Activated CD8-positive, alpha-beta memory T cell treated with anti-CD3 and anti-CD28 coated beads for 24 hours (primary cell): Measurements from ENCODE around the gene CYB5R4.
"Not testable (repeated sequence)": the region's sequence is repeated elsewhere in the genome, so short reads cannot be mapped to it uniquely, and the experiment has no call there.

Experiments
- DNase-seq: peaks from one replicate; pipeline ENCODE4 v3.0.0-alpha.2; 2020

The CYB5R4 gene

GRCh38 chr6:83917001-83917400 is 57.5 kb downstream of the CYB5R4 start:
- DNase-seq: no peak

GRCh38 chr6:83920017-83920416 is 60.5 kb downstream of the CYB5R4 start:
- no peak for DNase-seq

GRCh38 chr6:83921315-83921714 is 61.8 kb downstream of the CYB5R4 start:
- no peak for DNase-seq

GRCh38 chr6:83927470-83927869 is 68.0 kb downstream of the CYB5R4 start:
- DNase-seq: no peak

- no peak for DNase-seq
Measured at GRCh38 chr6:83928286-83928685, 68.8 kb downstream of the CYB5R4 start.

- not testable (repeated sequence) for DNase-seq
Measured at GRCh38 chr6:83946201-83946833, 86.8 kb downstream of the CYB5R4 start.

- DNase-seq: not testable (repeated sequence)
Measured at GRCh38 chr6:83947983-83948382, 88.5 kb downstream of the CYB5R4 start.

GRCh38 chr6:83948851-83949250 is 89.4 kb downstream of the CYB5R4 start:
- DNase-seq: no peak

GRCh38 chr6:83951423-83951822 is 91.9 kb downstream of the CYB5R4 start:
- DNase-seq: not testable (repeated sequence)

- no peak for DNase-seq
Measured at GRCh38 chr6:83952830-83953229, 93.3 kb downstream of the CYB5R4 start.

- DNase-seq: no peak
Measured at GRCh38 chr6:83954371-83954770, 94.9 kb downstream of the CYB5R4 start.

- DNase-seq: no peak
Measured at GRCh38 chr6:83958241-83958685, 98.8 kb downstream of the CYB5R4 start.

- no peak for DNase-seq
Measured at GRCh38 chr6:83960664-83961063, 101.2 kb downstream of the CYB5R4 start.

- no peak for DNase-seq
Measured at GRCh38 chr6:83962582-83962981, 103.1 kb downstream of the CYB5R4 start.

- DNase-seq: no peak
Measured at GRCh38 chr6:83966539-83966938, 107.0 kb downstream of the CYB5R4 start.

GRCh38 chr6:83970582-83970981 is 111.1 kb downstream of the CYB5R4 start:
- no peak for DNase-seq

- DNase-seq: no peak
Measured at GRCh38 chr6:83974409-83975050, 115.0 kb downstream of the CYB5R4 start.

GRCh38 chr6:83976037-83976755 is 116.7 kb downstream of the CYB5R4 start:
- no peak for DNase-seq

- no peak for DNase-seq
Measured at GRCh38 chr6:83976871-83977270, 117.4 kb downstream of the CYB5R4 start.

- no peak for DNase-seq
Measured at GRCh38 chr6:83978324-83978734, 118.8 kb downstream of the CYB5R4 start.

GRCh38 chr6:83978997-83979396 is 119.5 kb downstream of the CYB5R4 start:
- DNase-seq: no peak

GRCh38 chr6:83984411-83984810 is 124.9 kb downstream of the CYB5R4 start:
- DNase-seq: no peak

- no peak for DNase-seq
Measured at GRCh38 chr6:83985308-83985713, 125.8 kb downstream of the CYB5R4 start.

GRCh38 chr6:83985715-83986114 is 126.2 kb downstream of the CYB5R4 start:
- DNase-seq: no peak
